Spleen (tissue), 11 donors: ENCODE data around the gene ADAM33. TPM values are rescaled to one million over a fixed set of nuclear protein-coding genes. Genes with fewer than 3 reads are reported as not detected.

Experiments used
- DNase-seq: peaks from one replicate; pipeline ENCODE4 v3.0.0-alpha.2; 2020
- H3K27ac ChIP-seq, 8 donors: fragments of 200-600 bp; sonication (generic) in 7 of 8; 1 replicate in 4 of 8; 2 replicates in 4 of 8; pipeline versions ENCODE4 v1.5.0 to v1.8.0; 2016 to 2021; ENCODE audit warnings: inconsistent platforms in 4 of 8, mild to moderate bottlenecking in 4 of 8, moderate library complexity in 1 of 8
- H3K27me3 ChIP-seq, 7 donors: fragments of 200-600 bp; sonication (generic) in 6 of 7; replicated peaks in 1 of 7; 1 replicate in 4 of 7; 2 replicates in 3 of 7; pipeline versions ENCODE4 v1.5.0 to v1.8.0; 2016 to 2021; ENCODE audit warnings: inconsistent platforms in 3 of 7, mild to moderate bottlenecking in 1 of 7
- H3K36me3 ChIP-seq, 6 donors: fragments of 200-600 bp; sonication (generic) in 5 of 6; 1 replicate in 4 of 6; 2 replicates in 2 of 6; pipeline versions ENCODE4 v1.5.0 to v1.8.0; 2016 to 2021; ENCODE audit warnings: inconsistent platforms in 2 of 6
- H3K4me1 ChIP-seq, 6 donors: fragments of 200-600 bp; sonication (generic) in 5 of 6; 1 replicate in 3 of 6; 2 replicates in 3 of 6; pipeline versions ENCODE4 v1.5.0 to v1.8.0; 2016 to 2021; ENCODE audit warnings: inconsistent platforms in 3 of 6
- H3K4me3 ChIP-seq, 8 donors: fragments of 200-600 bp; sonication (generic) in 7 of 8; 1 replicate in 4 of 8; 2 replicates in 4 of 8; pipeline versions ENCODE4 v1.5.0 to v1.8.0; 2016 to 2021; ENCODE audit warnings: inconsistent platforms in 4 of 8, mild to moderate bottlenecking in 4 of 8, moderate library complexity in 2 of 8
- H3K9me3 ChIP-seq, 8 donors: fragments of 200-600 bp; sonication (generic) in 7 of 8; 1 replicate in 4 of 8; 2 replicates in 4 of 8; pipeline versions ENCODE4 v1.5.0 to v1.8.0; 2016 to 2021; ENCODE audit warnings: inconsistent platforms in 4 of 8
- CTCF ChIP-seq, 11 experiments: fragments of 200-600 bp in 7 of 11; fragments of 450-650 bp in 4 of 11; sonication (generic) in 4 of 11; IDR thresholded peaks in 8 of 11; conservative IDR thresholded peaks in 3 of 11; 1 replicate in 7 of 11; 2 replicates in 4 of 11; pipeline versions ENCODE4 v1.4.0 to v1.8.0; 2016 to 2021; ENCODE audit warnings: antibody characterized with exemption in 11 of 11, inconsistent platforms in 4 of 11, mild to moderate bottlenecking in 1 of 11
- POLR2A ChIP-seq, 3 donors: fragments of 450-650 bp; IDR thresholded peaks; one replicate each; pipeline ENCODE4 v1.5.1; 2017; ENCODE audit warnings: antibody characterized with exemption in 3 of 3, mild to moderate bottlenecking in 1 of 3
- POLR2AphosphoS5 ChIP-seq, 3 donors: sonication (generic); formaldehyde crosslinking; IDR thresholded peaks; one replicate each; pipeline ENCODE4 v1.5.1; 2017; ENCODE audit warnings: antibody characterized with exemption in 3 of 3
- WGBS, 5 donors: extraction: QIAGEN DNeasy Blood & Tissue Kit in 3 of 5; methylation state at CpG; one replicate each; pipeline versions ENCODE4 v1.1.5 to v1.1.7; 2013 to 2018; 5-methylcytosine and 5-hydroxymethylcytosine counted together
- intact Hi-C: fragments of 100-400 bp; cut with DNase I; formaldehyde crosslinking; loops from one replicate; pipeline ENCODE4 v1.15.0; 2023; ENCODE audit warnings: low total_unique reads
- polyA plus RNA-seq, 3 donors: library from polyadenylated mRNA; stranded (reverse); fragments of 200-250 nt; gene quantifications; one replicate each; pipeline ENCODE4 v1.2.1, GENCODE V29; 2013
- total RNA-seq, 7 donors: library from RNA; depleted of rRNA in 3 of 7; stranded (reverse); fragments of >200 nt in 3 of 7; fragmentation: NEBNext Ultra II Directional in 4 of 7; extraction: Animal tissue kit (Norgen Biotek cat#: 25700) in 4 of 7; gene quantifications; one replicate each; pipeline versions ENCODE4 v1.1.0 to v1.2.1, GENCODE V29; 2016 to 2021
- donor health status: healthy with polysubstance abuse.
- donor health status: DM: no; HTN: no; CAD: no; lungs with moderate emphysema.
- donor health status: DM: no; HTN: no; CAD: no.
- donor health status: Bipolar disorder and iron deficiency.
- donor health status: healthy.
- donor health status: DM: no; HTN: no; CAD: no.
- donor health status: DM: yes; HTN: yes; CAD: no.

ADAM33 gene
- total and polyA plus RNA-seq, 10 donors: 4.0 to 31.6 (median 9.3) TPM

DNA sequence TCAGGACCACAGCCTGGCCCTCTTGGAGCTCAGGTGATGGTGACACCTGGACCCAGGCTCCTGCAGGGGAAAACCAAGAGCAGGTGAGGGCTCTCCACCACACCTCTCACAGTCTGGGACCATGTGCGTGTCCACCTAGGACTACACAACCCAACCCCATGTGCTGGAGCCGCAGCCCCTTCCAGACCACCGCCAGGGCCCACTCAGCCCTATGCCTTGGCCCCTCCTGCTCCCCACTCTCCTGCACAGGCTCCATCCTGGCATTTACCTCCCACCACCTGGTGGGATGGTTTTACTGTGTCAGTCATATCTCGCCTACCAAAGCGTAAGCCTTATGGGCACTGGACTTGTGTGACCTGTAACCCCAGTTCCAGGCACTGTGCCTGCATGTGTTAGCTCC lies 13.1 kb upstream of the ADAM33 start:
- no peak for TF ChIP-seq POLR2AphosphoS5 (IDR thresholded peaks at IDR 0.05)
- TF ChIP-seq POLR2A (IDR thresholded peaks at IDR 0.05): no peak
- intact Hi-C loops: no loop called here
- Histone ChIP-seq H3K4me1 (no peaks in the 10 kb centered on the region), H3K36me3 (peaks cover 0 to 39% (median 0%) of the 10 kb centered on the region in 6 donors), H3K27ac (no peak overlapping the region), H3K4me3 (no peak overlapping the region), H3K27me3 (no peaks in the 10 kb centered on the region), H3K9me3 (peaks cover 0 to 9% (median 6%) of the 10 kb centered on the region in 8 donors)
- 93 to 100% (median 97%) methylated on average over 5 of the region's 5 CpGs for WGBS, 5 donors
- no peak for DNase-seq

DNA sequence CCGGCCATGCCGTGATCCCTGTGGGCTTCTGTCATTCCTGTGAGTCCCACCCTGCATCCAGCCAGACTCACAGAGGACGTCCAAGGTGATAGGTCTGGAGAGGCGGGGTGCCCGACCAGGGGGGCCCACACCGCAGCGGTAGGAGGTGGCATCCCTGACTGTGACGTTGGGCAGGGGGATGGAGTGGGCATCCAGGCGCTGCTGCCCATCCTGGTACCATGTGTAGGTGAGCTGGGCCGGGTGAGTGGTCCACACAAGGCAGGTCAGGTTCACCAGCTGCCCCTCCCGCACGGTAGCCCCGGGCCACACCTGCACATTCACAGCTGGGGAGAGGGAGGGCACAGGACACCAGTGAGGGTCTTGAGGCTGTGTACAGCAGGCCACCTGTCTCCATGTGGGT lies 11.6 kb upstream of the ADAM33 start:
- no peak overlapping the region for H3K4me3 ChIP-seq
- TF ChIP-seq POLR2A (IDR thresholded peaks at IDR 0.05) (no peak), CTCF (IDR thresholded peaks at IDR 0.05 in 8 of 11, conservative IDR thresholded peaks at IDR 0.05 in 3 of 11) (no peak), POLR2AphosphoS5 (IDR thresholded peaks at IDR 0.05) (no peak)
- no peaks in the 10 kb centered on the region for H3K27me3 ChIP-seq
- no peak overlapping the region for H3K27ac ChIP-seq
- peaks cover 0 to 9% (median 6%) of the 10 kb centered on the region in 8 donors for H3K9me3 ChIP-seq
- DNase-seq: no peak
- H3K4me1 ChIP-seq: no peaks in the 10 kb centered on the region
- peaks cover 0 to 39% (median 0%) of the 10 kb centered on the region in 6 donors for H3K36me3 ChIP-seq
- intact Hi-C loops: no loop called here
- WGBS, 5 donors: 81 to 100% (median 91%) methylated on average over 2 to 13 of the region's 13 CpGs

DNA sequence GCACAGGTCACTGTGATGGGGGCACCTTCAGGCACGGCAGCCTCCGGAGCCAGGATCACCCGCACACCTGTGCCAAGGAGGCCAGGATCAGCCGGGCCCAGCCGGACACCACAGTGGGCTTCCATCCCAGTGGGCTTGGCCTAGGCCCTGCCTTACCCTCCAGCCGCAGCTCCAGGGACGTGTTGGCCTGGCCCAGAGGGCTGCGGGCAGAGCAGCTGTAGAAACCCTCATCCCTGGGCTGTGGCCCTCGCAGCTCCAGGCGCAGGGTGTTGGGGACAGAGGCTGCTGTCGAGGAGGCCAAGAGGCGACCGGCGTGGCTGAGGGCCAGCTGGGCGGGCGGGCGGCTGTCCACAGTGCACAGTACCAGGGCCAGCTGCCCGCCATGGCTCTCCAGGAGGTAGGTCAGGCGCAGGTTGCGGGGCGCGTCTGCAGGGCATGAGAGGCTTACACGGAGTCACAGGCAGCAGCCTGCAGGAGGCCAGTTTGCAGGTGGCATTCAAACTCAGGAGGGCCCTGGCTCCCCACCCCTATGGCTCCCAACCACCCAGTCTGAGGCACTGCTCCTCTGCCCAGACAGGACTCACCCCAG lies 11.0 kb upstream of the ADAM33 start:
- WGBS, 5 donors: 90 to 93% (median 92%) methylated on average over 5 to 23 of the region's 23 CpGs

GRCh38 chr20:3691897-3692296 lies 10.1 kb upstream of the ADAM33 start:
- TF ChIP-seq POLR2AphosphoS5 (IDR thresholded peaks at IDR 0.05): no peak
- TF ChIP-seq POLR2A (IDR thresholded peaks at IDR 0.05): no peak
- TF ChIP-seq CTCF (IDR thresholded peaks at IDR 0.05 in 8 of 11, conservative IDR thresholded peaks at IDR 0.05 in 3 of 11): no peak
- no peak overlapping the region for H3K27ac ChIP-seq
- DNase-seq: no peak
- intact Hi-C loops: no loop called here
- H3K27me3 ChIP-seq: no peaks in the 10 kb centered on the region
- no peak overlapping the region for H3K4me3 ChIP-seq
- H3K4me1 ChIP-seq: no peaks in the 10 kb centered on the region
- H3K36me3 ChIP-seq: peaks cover 0 to 39% (median 0%) of the 10 kb centered on the region in 6 donors
- peaks cover 0 to 9% (median 6%) of the 10 kb centered on the region in 8 donors for H3K9me3 ChIP-seq
- 82 to 95% (median 91%) methylated on average over 5 to 9 of the region's 9 CpGs for WGBS, 5 donors

More for the DNA sequence above, 11.0 kb upstream of the ADAM33 start:
- H3K4me1 ChIP-seq: no peaks in the 10 kb centered on the region
- H3K27ac ChIP-seq: no peak overlapping the region
- no peak for TF ChIP-seq CTCF (IDR thresholded peaks at IDR 0.05 in 8 of 11, conservative IDR thresholded peaks at IDR 0.05 in 3 of 11)
- TF ChIP-seq POLR2A (IDR thresholded peaks at IDR 0.05): no peak
- no peak for TF ChIP-seq POLR2AphosphoS5 (IDR thresholded peaks at IDR 0.05)
- H3K36me3 ChIP-seq: peaks cover 0 to 39% (median 0%) of the 10 kb centered on the region in 6 donors
- no peak overlapping the region for H3K4me3 ChIP-seq
- intact Hi-C loops: no loop called here
- H3K9me3 ChIP-seq: peaks cover 0 to 9% (median 6%) of the 10 kb centered on the region in 8 donors
- H3K27me3 ChIP-seq: no peaks in the 10 kb centered on the region
- DNase-seq: no peak
